ENCODE measurements around the gene ZNF503. TPM values are rescaled to one million over a fixed set of nuclear protein-coding genes. Genes with fewer than 3 reads are reported as not detected.
A peak's percentile ranks its signal among the peaks of the same experiment; 100 is the strongest.

ZNF503 gene
- total RNA-seq, 1 experiment from 2014 or later: 8.8 TPM

DNA sequence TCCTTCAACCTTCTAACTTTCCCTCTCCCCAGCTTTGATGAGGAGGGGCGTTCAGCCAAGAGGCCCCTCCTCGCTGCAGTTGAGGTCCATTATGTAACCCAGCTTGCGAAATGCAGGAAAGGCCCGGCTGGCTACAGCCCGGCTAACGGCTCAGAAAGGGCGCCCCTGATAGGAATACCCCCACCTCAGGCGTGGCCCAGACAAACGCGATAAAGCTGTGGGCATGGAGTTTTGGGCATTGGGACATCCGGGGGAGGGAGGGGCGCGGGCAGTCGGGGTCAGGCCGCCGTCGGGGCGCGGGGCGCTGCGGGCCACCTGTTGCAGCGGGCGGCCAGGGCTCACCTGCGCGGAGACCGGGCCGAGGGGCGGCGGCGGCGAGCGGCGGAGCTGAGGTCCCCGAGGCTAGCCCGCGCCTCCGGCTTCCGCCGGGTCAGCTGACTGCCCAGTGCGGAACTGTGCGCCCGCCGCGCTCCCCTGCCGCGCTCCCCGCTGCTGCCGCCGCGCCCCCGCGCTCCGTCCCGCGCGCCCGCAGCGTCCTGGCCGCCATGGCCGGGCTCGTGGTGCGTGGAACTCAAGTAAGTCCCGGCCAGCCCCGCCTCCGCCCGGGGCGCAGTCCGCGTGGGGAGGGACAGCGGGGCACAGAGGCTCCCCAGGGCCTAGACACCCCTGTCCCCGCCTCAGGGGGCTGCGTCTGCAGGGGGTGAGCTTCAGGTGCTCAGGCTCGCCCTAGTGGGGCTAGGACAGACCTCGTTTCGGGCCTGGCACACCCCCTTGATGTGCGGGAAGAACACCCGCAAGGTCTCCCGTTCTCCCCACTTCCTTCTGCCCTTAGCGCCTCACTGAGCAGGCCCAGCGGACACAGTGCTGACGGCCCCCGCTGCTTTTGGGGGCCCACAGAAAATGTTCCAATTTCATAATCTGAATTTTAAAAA, 29.9 kb upstream of the ZNF503 start, which contains the start of gene LRMDA:
Gene LRMDA, plus strand, starts transcription at position 445 of the 932 bp plus-strand sequence.
- no peak for DNase-seq (ENCODE audit: low spot score)

DNA sequence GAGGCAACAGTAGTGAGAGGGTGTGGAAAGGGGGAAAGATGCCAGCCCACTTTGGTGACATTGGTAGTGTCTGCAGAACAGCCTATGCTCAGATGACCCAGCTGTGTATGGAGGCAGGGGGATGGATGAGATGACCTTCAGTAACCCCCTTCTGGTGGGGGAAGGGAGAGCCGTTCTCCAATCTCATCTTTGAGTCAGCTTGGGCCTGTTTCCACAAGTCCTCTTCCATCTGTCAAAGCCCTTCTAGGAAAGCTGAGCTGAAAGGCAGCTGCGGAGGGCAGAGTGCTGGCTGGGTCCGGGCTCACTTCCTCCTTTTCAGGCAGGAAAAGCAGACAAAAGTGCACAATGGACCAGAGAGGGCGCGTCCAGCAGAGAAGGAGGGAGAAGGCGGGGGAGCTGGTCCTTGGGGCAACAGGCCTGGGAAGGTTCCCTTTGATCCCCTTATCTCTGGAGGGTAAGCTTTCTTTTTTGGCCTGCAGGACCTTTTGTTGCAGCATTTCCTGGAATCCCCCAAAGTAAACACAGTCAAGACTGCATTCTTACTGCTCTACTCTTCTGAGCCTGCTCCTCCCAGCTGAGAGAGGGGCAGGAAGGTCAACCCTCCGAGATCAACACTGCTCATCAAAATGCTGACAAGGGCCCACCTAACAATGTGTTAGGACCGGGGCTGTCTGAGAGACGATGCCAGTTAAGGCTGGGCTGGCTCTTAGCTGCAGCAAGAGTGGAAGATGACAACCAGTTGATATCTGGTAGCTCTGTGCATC, 28.6 kb upstream of the ZNF503 start:
- DNase-seq (ENCODE audit: low spot score): no peak

DNA sequence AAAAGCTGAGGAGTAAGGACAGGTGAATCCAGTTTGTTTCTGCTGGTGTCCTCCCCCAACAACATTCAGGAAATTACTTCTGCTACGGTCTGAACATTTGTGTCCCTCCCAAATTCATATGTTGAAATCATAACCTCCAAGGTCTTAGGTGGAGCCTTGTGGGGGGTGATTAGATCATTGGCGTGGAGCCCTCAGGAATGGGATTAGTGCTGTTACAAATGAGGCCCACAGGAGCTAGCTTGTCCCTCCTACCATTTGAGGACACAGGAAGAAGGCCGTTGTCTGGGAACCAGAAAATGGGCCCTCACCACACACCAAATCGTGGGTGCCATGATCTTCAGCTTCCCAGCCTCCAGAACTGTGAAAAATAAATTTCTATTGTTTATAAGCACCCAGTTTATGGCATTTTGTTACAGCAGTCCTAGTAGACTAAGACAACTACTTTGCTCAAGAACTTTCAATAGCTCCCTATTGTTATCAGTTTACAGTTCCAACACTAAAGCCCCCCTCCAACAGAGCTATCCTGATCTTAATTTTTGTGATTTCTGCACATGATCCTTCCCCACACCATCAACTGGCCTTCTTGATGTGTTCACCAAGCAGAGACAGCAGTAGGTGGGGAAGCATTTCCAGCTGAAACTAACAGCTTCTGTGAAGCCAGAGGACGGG, 27.7 kb upstream of the ZNF503 start:
- no peak for DNase-seq (ENCODE audit: low spot score)

DNA sequence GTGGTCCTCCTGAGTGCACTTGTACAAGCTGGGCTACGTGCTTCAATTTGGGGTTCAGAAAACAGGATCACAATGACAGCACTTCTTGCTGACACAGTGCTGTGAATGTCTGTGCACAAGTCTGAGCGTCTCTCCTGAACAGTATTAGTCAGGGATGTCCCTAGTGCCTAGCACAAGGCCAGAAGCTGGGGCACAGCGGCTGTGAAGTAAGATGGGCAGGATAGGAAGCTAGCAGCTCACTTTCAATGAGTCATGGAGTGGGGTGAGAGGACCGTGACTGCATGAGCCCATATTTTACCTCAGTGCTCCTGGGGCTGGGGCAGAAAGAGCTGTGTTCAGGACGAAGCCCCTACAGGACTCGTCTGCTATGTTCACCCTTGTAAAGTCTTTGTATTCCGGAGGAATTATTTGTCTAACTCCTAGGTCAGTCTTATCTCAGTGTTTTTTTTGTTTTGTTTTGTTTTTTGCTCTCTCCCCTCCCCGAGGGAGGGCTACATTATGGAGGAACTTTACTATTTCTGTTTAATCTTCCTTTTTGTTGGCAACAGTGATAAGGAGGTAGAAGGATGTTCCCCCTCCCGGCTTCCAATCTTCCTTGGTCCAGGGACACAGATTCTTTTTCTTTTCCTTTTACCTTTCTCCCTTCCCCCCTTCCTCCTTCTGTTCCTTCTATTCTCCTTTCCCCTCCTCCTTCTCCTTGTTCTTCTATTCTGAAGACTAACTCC, 27.0 kb upstream of the ZNF503 start:
- peak; percentile 20 for DNase-seq (ENCODE audit: low spot score)

DNA sequence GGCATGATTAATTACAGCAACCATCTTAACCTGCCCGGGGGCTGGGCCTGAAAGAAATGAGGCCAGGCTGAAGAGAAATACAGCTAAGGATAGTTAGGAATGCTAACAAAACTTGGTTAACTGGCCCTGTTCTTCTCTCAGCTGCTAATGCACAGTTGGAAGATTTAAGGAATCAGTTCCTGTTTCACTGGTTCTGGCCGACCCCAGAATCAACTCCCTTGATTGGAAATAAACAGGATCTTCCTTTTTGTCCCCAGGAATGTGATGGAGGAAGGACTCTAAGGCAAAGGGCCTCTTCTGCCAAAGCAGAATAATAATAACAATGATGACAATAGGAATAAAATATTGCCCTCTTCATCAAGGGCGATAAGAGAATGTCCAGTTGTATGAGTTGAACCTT, 26.4 kb upstream of the ZNF503 start:
- no peak for DNase-seq (ENCODE audit: low spot score)

DNA sequence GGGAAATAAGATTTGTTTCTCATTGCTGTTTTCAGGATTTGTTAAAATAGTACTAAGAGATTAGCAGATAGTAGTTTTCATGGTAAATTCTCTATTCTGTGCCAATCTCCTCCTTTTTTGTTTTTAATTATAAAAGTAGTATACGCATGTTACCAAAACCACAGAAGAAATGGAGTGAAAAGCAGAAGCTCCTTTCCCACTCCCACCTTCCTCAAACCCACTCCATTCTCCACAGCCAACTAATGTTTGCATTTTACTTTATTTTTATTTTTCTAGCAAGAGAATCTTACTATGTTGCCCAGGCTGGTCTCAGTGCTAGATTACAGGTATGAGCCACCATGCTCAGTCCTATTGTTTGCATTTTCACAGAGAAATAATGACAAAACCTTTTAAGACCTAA, 25.3 kb upstream of the ZNF503 start:
- DNase-seq (ENCODE audit: low spot score): no peak

DNA sequence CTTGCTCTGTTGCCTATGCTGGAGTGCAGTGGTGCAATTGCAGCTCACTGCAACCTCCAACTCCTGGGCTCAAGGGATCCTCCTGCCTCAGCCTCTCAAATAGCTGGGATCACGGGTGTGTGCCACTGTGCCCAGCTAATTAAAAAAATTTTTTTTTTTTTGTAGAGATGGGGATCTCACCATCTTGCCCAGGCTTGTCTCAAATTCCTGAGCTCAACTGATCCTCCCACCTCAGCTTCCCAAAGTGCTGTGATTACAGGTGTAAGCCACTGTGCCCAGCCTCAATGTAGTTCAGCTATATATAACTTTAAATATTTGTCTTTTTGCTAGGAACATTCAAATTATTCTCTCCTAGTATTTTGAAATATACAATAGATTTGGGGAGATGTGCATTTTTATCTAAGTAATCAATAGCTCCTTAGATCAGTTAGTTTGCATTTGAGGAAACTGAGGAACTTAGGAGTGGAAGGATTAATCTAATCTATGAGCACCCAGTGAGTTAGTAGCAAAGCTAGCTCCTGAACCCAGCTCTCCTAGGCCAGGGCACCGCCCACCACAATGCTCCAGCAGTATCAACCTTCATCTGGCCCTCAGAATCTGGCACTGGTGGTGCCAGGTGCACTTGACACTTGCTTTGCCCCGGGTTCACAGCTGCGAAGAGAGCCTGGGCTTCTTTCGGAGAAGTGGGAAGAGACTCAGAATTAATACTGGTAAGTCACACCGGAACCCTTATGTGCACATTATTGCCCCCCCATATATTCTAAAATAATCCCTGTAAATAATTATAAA, 23.9 kb upstream of the ZNF503 start:
- no peak for DNase-seq (ENCODE audit: low spot score)

DNA sequence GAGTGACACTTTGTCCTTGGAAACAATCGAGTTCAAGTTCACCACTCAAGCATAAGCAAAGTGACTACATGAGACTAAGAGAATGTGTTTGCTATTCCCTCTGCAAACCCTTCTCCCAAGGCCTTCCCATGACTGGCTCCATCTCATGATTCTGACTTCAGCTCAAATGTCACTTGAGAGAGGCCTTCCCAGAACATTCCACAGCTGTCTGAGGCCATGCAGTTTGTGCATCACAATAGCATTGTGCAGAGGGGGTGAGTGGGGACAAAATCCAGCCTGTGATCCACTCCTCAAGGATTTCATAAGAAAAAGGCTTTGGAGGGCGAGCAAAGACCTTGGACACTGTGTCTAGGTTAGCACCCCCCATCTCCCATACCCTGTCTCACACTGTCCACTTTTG, 23.0 kb upstream of the ZNF503 start:
- DNase-seq (ENCODE audit: low spot score): no peak

DNA sequence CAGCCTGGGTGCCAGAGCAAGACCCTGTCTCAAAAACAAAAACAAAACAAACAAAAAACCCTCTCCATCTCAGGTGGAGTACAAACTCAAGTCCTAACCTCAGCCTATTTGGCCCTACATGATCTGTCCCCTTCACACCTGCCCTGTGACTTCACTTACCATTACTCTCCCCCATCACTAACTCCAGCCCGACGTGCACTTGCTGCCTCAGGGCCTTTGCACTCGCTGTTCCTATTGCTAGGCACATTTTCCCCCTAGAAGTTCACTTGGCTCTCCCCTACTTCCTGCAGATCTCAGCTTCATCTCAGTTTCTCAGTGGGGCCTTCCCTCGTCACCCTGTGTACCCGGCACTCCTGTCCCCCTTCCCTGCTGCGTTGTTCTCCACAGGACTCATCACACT, 21.3 kb upstream of the ZNF503 start:
- DNase-seq (ENCODE audit: low spot score): no peak

DNA sequence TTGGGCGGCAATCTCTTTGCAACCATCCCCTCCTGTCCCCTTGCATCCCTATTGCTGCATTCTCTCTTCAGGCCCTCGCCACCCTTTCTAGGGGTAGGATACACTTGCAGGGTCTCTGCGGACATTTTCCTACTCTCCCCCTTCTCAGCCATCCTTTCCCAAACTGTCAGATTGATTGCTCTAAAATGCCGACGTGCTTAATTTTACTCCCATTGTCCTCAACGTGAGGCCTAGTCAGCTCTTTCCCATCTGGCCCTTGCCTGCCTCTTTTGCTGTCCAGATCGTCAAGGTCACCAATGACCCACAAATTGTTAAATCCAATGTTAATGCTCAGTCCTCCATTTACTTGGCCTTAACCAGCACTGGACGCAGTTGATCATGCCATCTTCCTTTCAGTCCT, 17.1 kb upstream of the ZNF503 start:
- no peak for DNase-seq (ENCODE audit: low spot score)

DNA sequence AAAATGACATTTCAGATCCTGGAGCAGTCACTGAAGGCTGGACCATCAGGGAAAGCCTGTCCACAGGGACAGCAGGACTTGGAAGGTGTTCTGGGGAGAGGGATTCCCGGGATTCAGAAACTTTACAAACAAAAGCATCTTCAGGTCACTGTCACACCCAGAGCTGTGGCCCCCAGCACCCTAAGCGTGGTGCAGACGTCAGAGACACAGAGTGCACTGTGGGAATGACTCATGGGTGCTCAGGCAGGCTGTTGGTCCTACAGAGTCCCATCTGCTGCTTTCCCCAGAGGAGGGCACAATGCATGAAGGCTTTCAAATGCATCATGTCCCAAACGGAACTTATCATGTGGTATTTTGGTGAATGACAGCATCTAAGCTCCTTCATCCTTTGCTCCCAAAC, 16.7 kb upstream of the ZNF503 start:
- DNase-seq (ENCODE audit: low spot score): no peak

DNA sequence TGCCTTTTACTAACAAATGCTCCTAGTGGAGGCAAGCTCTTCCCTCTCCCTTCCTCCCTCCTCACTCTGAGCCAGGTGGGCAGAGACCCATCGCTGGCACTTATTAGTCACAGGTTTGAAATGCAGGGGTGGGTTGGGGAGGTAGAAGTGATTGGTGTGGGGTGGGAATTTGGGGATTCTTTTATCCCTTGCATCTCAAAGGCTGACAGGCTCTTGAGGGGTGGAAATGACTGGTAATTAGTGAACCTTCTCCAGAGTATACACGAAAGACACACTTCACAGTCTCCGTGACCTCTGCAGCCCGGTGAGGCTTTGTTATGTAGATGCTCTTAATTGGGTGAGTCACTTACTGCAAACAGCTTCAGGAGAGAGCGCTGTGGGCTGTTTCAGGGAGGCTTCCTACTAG, 16.0 kb upstream of the ZNF503 start:
- peak; percentile 40 for DNase-seq (ENCODE audit: low spot score)

DNA sequence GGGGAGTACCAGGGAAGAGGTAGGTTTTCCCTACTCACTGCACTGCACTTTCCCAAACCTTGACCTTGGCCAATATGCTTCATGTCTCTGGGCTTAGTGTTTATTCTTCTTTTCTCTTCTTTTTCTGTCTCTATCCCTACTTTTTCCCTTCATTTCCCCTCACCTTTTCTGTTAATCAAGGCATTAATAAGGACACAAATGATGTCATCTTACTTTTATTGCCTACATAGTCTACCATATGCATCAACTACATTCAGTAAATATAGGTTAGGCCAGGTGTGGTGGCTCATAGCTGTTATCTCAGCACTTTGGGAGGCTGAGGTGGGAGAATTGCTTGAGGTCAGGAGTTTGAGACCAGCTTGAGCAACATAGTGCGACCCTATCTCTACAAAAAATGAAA, 13.0 kb upstream of the ZNF503 start:
- no peak for DNase-seq (ENCODE audit: low spot score)

DNA sequence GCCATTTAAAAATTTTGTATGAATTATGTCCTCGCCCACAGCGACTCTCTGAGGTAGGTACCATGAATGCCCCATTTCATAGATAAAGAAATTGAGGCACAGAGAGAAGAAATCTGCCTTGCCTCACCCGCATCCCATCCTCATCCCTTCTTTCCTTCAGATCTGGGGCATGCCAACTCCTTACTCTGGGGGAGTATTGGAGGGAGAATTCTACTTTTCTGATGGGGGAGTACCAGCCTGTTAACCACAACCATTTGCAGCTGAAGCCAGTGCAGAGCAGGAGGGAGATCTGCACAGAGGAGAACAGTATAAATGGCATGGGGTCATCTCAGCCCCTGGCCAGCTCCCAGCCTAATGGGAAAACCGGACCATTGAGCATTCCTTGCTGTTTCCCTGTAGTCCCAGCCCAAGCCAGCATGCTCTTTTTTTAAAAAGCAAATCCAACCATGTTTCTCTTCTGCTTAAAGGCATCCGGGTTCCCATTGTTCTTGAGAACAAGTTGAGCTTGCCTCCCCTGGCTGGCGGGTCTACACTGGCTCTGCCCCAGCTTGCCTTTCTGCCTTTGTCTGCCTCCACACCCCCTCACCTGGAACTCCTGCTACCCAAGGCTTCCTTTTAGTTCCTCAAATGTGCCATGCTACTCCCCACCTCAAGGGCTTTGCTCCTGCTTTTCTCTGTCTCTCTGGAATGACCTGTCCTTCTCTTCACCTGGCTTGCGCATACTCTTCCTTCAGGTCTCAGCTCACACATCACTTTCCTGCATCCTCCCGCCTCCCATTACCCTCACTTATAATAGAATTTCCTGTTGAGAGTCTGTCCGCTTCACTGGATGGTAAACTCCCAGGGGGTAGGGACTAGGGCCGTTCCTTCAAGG, 8.8 kb upstream of the ZNF503 start:
- DNase-seq (ENCODE audit: low spot score): no peak

DNA sequence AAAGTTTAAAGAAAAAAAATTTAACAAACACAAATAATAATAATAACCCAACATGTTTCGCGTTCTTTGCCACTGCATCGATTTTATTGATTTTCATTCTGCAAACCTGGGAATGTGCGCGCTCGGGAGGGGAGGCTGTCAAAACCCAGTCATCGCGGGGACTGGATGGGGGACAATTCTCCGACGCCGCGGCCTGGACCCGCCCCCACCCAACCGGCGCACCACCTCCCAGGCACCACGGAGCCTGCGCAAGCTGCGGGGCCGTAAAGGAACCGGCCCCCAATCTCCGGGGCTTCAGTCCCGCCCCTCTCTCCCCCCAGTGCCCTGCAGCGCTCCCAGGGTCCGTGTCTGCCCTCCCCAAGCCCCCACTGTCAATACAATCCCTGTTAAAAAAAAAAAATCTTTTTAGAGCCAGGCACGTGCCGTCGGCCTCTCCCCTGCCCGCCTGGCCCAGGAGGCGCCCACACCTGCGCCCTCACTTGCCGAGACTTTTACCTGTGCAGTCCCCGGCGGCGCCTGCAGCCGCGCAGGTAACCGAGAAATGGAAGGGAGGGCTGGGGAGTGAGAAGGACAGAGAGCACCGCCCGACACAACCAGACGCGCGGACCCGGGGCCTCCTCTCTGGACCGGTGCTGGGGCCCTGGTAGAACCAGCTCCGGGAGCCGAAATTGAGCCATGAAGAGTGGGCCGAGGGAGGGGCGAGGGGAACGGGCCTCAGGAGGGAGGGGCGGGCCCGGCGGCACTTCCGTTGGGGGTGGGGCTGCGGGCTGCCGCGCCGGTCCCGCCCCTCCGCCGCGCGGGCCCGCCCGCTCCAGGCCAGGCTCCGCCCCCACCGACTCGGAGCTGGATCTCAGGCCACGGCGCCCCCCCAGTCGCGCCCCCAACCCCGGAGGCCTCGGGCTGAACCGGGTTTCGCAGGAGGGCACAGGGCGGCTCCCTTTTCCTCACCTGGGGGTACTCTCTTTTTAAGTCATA, 7.6 kb upstream of the ZNF503 start:
- DNase-seq (ENCODE audit: low spot score): no peak

DNA sequence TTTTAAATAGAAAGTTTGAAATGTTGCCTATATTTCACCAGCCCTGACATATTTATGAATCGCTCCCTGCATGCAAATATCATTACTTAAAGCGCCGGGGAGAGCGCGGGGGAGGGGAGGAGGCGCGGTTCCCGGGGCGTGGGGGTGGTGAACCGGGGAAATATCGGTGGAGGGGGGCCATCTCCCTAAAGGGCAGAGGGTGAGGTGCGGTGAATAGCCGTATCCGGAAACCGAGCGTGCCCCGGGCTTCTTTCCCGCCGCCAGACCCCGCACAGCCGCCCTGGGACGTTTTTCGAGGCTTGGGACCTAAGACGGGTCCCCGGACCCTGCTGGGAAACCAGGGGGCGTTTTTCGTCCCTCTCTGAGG, 6.9 kb upstream of the ZNF503 start:
- DNase-seq (ENCODE audit: low spot score): no peak

DNA sequence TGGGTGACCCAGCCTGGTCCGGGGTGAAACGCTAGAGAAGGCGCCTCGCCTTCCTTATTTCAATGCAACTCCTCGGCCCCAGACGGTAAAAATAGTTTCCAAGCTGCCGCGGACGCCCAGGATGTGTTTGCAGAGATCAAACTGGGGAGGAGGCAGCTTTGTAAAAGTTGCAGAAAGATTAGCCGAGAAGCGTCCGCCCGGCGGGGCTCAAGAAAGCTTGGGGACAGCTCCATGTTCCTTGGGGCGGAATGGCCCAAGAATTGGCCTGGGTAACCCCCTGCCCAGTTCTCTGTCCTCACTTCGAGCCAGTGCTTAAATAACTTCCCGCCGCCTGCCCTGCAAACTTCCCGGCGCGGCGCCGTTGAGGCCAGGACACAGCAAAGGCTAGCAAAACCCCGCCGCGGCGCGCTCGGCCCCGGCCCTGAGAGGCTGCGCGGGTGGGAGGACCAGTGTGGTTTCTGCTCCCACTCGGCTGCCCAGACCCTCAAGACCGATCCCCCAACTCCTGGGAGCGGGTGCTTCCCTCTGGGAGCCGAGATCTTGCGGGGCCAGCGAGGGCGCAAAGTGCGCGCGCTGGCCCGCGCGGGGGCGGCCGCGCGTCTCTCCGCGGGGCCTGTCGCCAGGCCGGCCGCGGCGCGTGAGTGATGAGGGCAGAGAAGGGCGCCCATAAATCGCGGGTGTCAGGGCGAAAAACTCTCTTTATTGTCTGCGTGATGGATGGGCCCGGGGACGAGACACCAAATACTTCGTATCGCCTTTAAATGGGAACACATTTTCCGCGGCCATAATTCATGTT, 6.3 kb upstream of the ZNF503 start:
- no peak for DNase-seq (ENCODE audit: low spot score)

DNA sequence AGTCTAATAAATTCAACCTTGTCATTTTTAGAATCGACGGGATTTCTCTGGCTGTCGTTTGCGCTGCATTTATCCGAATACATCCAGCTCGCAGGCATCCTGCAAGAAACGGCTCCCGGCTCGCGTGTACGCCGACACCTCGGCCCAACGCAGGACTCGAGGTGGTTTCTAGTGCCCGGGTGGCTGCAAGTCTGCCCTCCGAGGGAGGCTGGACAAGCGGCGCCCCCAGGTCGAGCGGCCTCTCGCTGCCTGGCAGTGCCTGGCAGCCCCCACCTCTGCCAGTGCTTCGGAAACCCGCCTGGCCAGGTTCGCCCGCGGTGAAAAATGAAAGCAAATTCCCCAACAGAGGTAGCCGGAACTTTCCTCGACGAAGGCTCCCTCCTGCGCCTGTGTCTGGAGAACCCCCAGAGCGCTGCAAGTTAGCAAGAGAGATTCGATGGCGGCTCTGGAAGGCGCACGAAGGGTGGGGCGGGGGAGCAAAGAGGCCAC, 5.7 kb upstream of the ZNF503 start:
- DNase-seq (ENCODE audit: low spot score): no peak

Data from A172 (cell line).